WTC11 (cell line): ENCODE measurements around the gene GDPGP1. TPM values are rescaled to one million over a fixed set of nuclear protein-coding genes. Genes with fewer than 3 reads are reported as not detected.
A peak's percentile ranks its signal among the peaks of the same experiment; 100 is the strongest.

Experiments used
- ETV6 ChIP-seq: sonication (generic); formaldehyde crosslinking; IDR thresholded peaks from 2 replicates; pipeline ENCODE4 v1.8.1; 2022; ENCODE audit warnings: mild to moderate bottlenecking, missing genetic modification reagents
- IRF1 ChIP-seq: sonication (generic); formaldehyde crosslinking; IDR thresholded peaks from 2 replicates; pipeline ENCODE4 v1.8.0; 2023; ENCODE audit warnings: missing genetic modification reagents
- NFYB ChIP-seq: sonication (generic); formaldehyde crosslinking; conservative IDR thresholded peaks from 2 replicates; pipeline ENCODE4 v1.8.0; 2022; ENCODE audit warnings: low read depth, missing genetic modification reagents
- NR3C1 ChIP-seq: sonication (generic); formaldehyde crosslinking; conservative IDR thresholded peaks from 2 replicates; pipeline ENCODE4 v1.8.1; 2023; ENCODE audit warnings: low read depth, mild to moderate bottlenecking, missing genetic modification reagents
- SMAD3 ChIP-seq: sonication (generic); formaldehyde crosslinking; IDR thresholded peaks from 2 replicates; pipeline ENCODE4 v1.8.0; 2022; ENCODE audit warnings: missing genetic modification reagents, mild to moderate bottlenecking, borderline replicate concordance
- TEAD4 ChIP-seq: sonication (generic); formaldehyde crosslinking; IDR thresholded peaks from 2 replicates; pipeline ENCODE4 v1.8.0; 2022; ENCODE audit warnings: mild to moderate bottlenecking, missing genetic modification reagents
- ZNF232 ChIP-seq: sonication (generic); formaldehyde crosslinking; IDR thresholded peaks from 2 replicates; pipeline ENCODE4 v1.8.0; 2022; ENCODE audit warnings: mild to moderate bottlenecking, missing genetic modification reagents
- ZNF396 ChIP-seq: fragments of 250-450 bp; sonication (Bioruptor Pico); IDR thresholded peaks from 2 replicates; pipeline ENCODE4 v1.8.0; 2021; ENCODE audit warnings: mild to moderate bottlenecking, moderate library complexity, borderline replicate concordance
- ZNF423 ChIP-seq: fragments of 250-450 bp; sonication (Bioruptor Pico); IDR thresholded peaks from 2 replicates; pipeline ENCODE4 v2.1.2; 2022; ENCODE audit warnings: mild to moderate bottlenecking, moderate library complexity
- ZNF425 ChIP-seq: fragments of 250-450 bp; sonication (Bioruptor Pico); conservative IDR thresholded peaks from 2 replicates; pipeline ENCODE4 v1.9.0; 2021; ENCODE audit warnings: mild to moderate bottlenecking
- ZNF532 ChIP-seq: fragments of 250-450 bp; sonication (Bioruptor Pico); IDR thresholded peaks from 2 replicates; pipeline ENCODE4 v1.9.0; 2021; ENCODE audit warnings: mild to moderate bottlenecking, borderline replicate concordance
- total RNA-seq: library from RNA; stranded (reverse); gene quantifications from 3 replicates; pipeline ENCODE4 v1.2.3, GENCODE V29; 2021
- TF ChIP-seq, protein P1 (sequence below): sonication (generic); formaldehyde crosslinking; IDR thresholded peaks from 2 replicates; pipeline ENCODE4 v1.8.0; 2023; ENCODE audit warnings: missing genetic modification reagents, mild to moderate bottlenecking, borderline replicate concordance
- TF ChIP-seq, protein P2 (sequence below): sonication (generic); formaldehyde crosslinking; IDR thresholded peaks from 2 replicates; pipeline ENCODE4 v1.8.1; 2023; ENCODE audit warnings: mild to moderate bottlenecking, missing genetic modification reagents, moderate library complexity
- TF ChIP-seq, protein P3 (sequence below): sonication (generic); formaldehyde crosslinking; IDR thresholded peaks from 2 replicates; pipeline ENCODE4 v1.8.1; 2023; ENCODE audit warnings: mild to moderate bottlenecking, missing genetic modification reagents

GDPGP1 gene
- total RNA-seq, 1 experiment from 2014 or later: 2.6 TPM

GRCh38 chr15:90184786-90185704, 49.0 kb upstream of the GDPGP1 start (continued):
- TF ChIP-seq IRF1 (CRISPR knock-in tag) (no peak), TEAD4 (CRISPR knock-in tag) (no peak), ETV6 (CRISPR knock-in tag) (no peak), ZNF423 (CRISPR knock-in tag) (peak; percentile 82), ZNF396 (CRISPR knock-in tag) (no peak), ZNF232 (CRISPR knock-in tag) (no peak; the same call in 1 of the 2 replicates), NR3C1 (no peak; the same call in 1 of the 2 replicates), ZNF425 (no peak), ZNF532 (CRISPR knock-in tag) (no peak), SMAD3 (CRISPR knock-in tag) (no peak), NFYB (no peak)
- TF ChIP-seq, protein P1, sequence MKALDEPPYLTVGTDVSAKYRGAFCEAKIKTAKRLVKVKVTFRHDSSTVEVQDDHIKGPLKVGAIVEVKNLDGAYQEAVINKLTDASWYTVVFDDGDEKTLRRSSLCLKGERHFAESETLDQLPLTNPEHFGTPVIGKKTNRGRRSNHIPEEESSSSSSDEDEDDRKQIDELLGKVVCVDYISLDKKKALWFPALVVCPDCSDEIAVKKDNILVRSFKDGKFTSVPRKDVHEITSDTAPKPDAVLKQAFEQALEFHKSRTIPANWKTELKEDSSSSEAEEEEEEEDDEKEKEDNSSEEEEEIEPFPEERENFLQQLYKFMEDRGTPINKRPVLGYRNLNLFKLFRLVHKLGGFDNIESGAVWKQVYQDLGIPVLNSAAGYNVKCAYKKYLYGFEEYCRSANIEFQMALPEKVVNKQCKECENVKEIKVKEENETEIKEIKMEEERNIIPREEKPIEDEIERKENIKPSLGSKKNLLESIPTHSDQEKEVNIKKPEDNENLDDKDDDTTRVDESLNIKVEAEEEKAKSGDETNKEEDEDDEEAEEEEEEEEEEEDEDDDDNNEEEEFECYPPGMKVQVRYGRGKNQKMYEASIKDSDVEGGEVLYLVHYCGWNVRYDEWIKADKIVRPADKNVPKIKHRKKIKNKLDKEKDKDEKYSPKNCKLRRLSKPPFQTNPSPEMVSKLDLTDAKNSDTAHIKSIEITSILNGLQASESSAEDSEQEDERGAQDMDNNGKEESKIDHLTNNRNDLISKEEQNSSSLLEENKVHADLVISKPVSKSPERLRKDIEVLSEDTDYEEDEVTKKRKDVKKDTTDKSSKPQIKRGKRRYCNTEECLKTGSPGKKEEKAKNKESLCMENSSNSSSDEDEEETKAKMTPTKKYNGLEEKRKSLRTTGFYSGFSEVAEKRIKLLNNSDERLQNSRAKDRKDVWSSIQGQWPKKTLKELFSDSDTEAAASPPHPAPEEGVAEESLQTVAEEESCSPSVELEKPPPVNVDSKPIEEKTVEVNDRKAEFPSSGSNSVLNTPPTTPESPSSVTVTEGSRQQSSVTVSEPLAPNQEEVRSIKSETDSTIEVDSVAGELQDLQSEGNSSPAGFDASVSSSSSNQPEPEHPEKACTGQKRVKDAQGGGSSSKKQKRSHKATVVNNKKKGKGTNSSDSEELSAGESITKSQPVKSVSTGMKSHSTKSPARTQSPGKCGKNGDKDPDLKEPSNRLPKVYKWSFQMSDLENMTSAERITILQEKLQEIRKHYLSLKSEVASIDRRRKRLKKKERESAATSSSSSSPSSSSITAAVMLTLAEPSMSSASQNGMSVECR: no peak; the same call in 1 of the 2 replicates
- TF ChIP-seq, protein P2, sequence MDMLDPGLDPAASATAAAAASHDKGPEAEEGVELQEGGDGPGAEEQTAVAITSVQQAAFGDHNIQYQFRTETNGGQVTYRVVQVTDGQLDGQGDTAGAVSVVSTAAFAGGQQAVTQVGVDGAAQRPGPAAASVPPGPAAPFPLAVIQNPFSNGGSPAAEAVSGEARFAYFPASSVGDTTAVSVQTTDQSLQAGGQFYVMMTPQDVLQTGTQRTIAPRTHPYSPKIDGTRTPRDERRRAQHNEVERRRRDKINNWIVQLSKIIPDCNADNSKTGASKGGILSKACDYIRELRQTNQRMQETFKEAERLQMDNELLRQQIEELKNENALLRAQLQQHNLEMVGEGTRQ (CRISPR knock-in tag): no peak
- TF ChIP-seq, protein P3, sequence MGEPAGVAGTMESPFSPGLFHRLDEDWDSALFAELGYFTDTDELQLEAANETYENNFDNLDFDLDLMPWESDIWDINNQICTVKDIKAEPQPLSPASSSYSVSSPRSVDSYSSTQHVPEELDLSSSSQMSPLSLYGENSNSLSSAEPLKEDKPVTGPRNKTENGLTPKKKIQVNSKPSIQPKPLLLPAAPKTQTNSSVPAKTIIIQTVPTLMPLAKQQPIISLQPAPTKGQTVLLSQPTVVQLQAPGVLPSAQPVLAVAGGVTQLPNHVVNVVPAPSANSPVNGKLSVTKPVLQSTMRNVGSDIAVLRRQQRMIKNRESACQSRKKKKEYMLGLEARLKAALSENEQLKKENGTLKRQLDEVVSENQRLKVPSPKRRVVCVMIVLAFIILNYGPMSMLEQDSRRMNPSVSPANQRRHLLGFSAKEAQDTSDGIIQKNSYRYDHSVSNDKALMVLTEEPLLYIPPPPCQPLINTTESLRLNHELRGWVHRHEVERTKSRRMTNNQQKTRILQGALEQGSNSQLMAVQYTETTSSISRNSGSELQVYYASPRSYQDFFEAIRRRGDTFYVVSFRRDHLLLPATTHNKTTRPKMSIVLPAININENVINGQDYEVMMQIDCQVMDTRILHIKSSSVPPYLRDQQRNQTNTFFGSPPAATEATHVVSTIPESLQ (CRISPR knock-in tag): no peak
